Measurements from ENCODE around the gene NEDD4L. TPM values are rescaled to one million over a fixed set of nuclear protein-coding genes. Genes with fewer than 3 reads are reported as not detected.

NEDD4L gene
- total RNA-seq, 4 donors from 2014 or later = 22.7 to 39.9 (median 34.7) TPM

DNA sequence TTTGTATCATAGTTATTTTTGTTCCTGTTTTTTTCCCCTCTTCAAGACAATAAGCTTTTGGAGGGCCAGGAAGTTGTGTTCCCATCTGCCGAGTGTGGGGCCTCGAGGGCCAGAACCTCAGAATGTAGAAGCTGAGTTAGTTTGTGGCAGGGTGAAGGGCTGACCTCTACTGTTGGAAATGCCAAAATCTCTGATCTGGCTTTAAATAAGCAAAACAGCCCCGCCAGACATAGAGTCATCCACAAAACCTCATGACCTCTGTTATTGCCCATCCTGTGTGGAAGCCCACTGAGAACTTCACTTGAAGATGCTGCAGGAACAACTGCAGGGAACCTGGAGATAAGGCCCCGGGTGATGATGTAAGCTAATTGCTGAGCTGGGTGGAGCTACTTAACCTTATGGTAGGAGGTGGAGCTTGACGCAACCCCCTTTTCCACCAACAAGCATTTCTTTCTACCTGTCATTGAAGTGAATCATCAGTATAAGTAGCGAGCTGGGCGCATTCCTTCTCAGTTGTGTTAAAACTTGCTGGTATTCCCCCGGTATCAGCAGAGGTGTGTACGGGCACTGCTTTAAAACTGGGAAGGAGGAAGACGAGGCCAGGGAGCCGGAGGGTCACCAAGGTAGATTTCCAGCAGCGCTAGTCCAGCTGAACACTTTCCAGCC is 177.2 kb downstream of the NEDD4L start:
- Histone ChIP-seq H3K4me3 (peak overlapping the region in 2 of 4 donors; percentile 11 to 14), H3K27ac (replicated peaks in 1 of 4) (peak overlapping the region in 3 of 4 donors; percentile 14 to 40 (median 16)), H3K4me1 (peaks cover 16 to 43% (median 29%) of the 10 kb centered on the region in 4 donors), H3K9me3 (no peaks in the 10 kb centered on the region), H3K27me3 (no peaks in the 10 kb centered on the region), H3K36me3 (no peaks in the 10 kb centered on the region)
- intact Hi-C loops (cut with DNase I) = no loop called here
- WGBS = 90% methylated on average over 12 of the region's 12 CpGs
- peak; percentile 72 for DNase-seq (ENCODE audit: extremely low spot score)
- TF ChIP-seq POLR2A (IDR thresholded peaks at IDR 0.05; ENCODE audit: low read depth) (no peak), POLR2AphosphoS5 (IDR thresholded peaks at IDR 0.05) (peak in 1 of 2 donors; percentile 44)

DNA sequence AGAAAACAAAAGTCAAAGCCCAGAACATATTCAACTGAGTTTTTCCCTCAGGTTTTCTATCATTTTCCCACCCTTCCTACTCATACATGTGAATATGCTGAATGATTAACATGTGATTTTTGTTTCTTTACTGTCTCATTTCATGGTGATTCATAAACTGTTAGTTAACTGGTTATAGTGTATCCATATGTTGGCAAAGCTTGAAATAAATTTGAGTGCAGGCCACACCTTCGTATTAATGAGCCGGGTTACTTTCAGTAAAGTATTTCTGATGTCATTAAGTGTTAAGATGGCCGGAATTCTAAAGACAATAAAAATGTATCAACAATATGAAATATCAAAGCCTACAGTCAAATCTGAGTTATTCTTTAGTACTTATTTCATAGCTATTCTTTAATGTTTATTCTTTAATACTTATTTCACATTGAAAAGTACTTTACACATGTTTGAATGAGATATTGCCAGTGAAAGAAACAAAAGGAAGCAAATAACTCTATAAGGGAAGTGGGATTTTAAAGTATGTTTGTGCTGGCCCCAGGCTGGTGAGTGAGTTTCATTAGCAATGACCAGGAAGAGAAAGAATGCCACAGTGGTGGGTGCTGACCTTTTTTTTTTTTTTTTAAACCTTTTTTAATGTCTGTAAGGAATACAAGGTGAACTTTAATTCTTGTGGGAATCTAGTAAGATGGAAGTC is 178.6 kb downstream of the NEDD4L start:
- intact Hi-C loops (cut with DNase I) = no loop called here
- peak overlapping the region in 2 of 4 donors; percentile 16 to 40 for H3K27ac ChIP-seq (replicated peaks in 1 of 4)
- no peaks in the 10 kb centered on the region for H3K36me3 ChIP-seq
- peaks cover 16 to 53% (median 25%) of the 10 kb centered on the region in 4 donors for H3K4me1 ChIP-seq
- WGBS = 72% methylated on average over 3 of the region's 3 CpGs
- TF ChIP-seq, protein P1, sequence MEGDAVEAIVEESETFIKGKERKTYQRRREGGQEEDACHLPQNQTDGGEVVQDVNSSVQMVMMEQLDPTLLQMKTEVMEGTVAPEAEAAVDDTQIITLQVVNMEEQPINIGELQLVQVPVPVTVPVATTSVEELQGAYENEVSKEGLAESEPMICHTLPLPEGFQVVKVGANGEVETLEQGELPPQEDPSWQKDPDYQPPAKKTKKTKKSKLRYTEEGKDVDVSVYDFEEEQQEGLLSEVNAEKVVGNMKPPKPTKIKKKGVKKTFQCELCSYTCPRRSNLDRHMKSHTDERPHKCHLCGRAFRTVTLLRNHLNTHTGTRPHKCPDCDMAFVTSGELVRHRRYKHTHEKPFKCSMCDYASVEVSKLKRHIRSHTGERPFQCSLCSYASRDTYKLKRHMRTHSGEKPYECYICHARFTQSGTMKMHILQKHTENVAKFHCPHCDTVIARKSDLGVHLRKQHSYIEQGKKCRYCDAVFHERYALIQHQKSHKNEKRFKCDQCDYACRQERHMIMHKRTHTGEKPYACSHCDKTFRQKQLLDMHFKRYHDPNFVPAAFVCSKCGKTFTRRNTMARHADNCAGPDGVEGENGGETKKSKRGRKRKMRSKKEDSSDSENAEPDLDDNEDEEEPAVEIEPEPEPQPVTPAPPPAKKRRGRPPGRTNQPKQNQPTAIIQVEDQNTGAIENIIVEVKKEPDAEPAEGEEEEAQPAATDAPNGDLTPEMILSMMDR (IDR thresholded peaks at IDR 0.05) = no peak
- TF ChIP-seq POLR2AphosphoS5 (IDR thresholded peaks at IDR 0.05) (no peak), EP300 (IDR thresholded peaks at IDR 0.05) (no peak), POLR2A (IDR thresholded peaks at IDR 0.05; ENCODE audit: low read depth) (no peak)
- peak overlapping the region in 1 of 4 donors; percentile 11 for H3K4me3 ChIP-seq
- H3K9me3 ChIP-seq = no peaks in the 10 kb centered on the region
- no peaks in the 10 kb centered on the region for H3K27me3 ChIP-seq
- DNase-seq (ENCODE audit: extremely low spot score) = no peak

DNA sequence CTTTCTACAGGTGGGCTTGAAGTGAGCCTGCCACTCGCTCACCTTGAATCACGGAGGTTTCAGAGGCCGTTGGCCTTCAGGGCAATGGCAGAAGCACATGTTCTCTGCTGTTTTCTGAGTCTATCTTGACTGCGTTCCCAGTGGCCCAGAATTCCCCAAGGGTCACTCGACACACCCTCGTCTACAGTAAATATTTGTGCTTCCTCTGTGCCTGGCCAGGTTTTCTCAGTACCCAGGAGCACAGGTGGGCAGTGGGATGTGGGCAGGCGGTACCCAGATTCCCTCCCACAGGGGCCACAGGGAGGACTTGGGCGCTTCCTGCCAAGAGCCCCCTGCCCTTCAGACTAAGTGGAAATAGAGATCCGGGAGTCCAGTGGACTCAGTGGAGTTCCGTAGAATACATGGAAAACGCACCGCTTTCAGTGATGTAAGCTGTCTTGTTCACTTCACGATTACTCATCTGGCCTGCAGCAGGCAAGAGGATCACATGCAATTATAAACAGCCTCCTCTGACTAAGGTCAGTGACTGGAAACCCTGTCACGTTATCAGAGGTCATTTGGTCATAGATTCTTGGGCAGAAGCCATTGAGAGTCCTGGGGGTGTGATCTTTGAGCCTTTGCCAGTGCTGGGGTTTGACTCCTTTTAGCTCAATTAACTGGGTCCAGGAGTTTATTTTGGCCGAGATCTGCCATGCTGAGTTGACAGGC is 179.8 kb downstream of the NEDD4L start:
- Histone ChIP-seq H3K27me3 (no peaks in the 10 kb centered on the region), H3K9me3 (no peaks in the 10 kb centered on the region), H3K36me3 (no peaks in the 10 kb centered on the region), H3K27ac (replicated peaks in 1 of 4) (peak overlapping the region; percentile 59 to 72 (median 64)), H3K4me1 (peaks cover 16 to 44% (median 22%) of the 10 kb centered on the region in 4 donors), H3K4me3 (peak overlapping the region in 1 of 4 donors; percentile 24)
- 74% methylated on average over 15 of the region's 15 CpGs for WGBS
- DNase-seq (ENCODE audit: extremely low spot score) = peak; percentile 90
- intact Hi-C loops (cut with DNase I) = no loop called here
- TF ChIP-seq POLR2A (IDR thresholded peaks at IDR 0.05; ENCODE audit: low read depth) = no peak
- TF ChIP-seq POLR2AphosphoS5 (IDR thresholded peaks at IDR 0.05) = peak; percentile 64 to 65
- TF ChIP-seq, protein P1 (IDR thresholded peaks at IDR 0.05) = no peak
- no peak for TF ChIP-seq EP300 (IDR thresholded peaks at IDR 0.05)

DNA sequence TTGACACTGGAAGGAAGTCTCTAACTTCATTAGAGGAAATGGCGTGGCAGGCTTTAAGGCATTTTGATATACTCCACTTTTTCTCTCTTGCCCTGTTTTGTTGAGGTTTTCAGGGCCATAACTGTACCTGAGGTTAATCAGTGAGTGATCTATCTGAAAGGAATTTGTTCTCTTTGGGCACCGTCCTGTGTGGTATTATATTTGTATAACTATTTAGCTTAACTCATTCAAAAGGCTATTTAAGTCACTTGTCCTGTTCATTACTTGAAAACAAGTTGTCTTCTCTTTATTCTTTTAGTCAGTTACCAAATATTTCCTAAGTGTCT is 180.4 kb downstream of the NEDD4L start:
- no peak for DNase-seq (ENCODE audit: extremely low spot score)
- TF ChIP-seq, protein P1 (IDR thresholded peaks at IDR 0.05) = no peak
- TF ChIP-seq POLR2AphosphoS5 (IDR thresholded peaks at IDR 0.05) = no peak
- TF ChIP-seq EP300 (IDR thresholded peaks at IDR 0.05) = no peak
- no peak for TF ChIP-seq POLR2A (IDR thresholded peaks at IDR 0.05; ENCODE audit: low read depth)
- Histone ChIP-seq H3K9me3 (no peaks in the 10 kb centered on the region), H3K36me3 (no peaks in the 10 kb centered on the region), H3K4me3 (peak overlapping the region in 1 of 4 donors; percentile 24), H3K27me3 (no peaks in the 10 kb centered on the region), H3K4me1 (peaks cover 16 to 44% (median 22%) of the 10 kb centered on the region in 4 donors), H3K27ac (replicated peaks in 1 of 4) (peak overlapping the region; percentile 59 to 72 (median 64))
- intact Hi-C loops (cut with DNase I) = no loop called here
- 52% methylated on average over 2 of the region's 2 CpGs for WGBS

DNA sequence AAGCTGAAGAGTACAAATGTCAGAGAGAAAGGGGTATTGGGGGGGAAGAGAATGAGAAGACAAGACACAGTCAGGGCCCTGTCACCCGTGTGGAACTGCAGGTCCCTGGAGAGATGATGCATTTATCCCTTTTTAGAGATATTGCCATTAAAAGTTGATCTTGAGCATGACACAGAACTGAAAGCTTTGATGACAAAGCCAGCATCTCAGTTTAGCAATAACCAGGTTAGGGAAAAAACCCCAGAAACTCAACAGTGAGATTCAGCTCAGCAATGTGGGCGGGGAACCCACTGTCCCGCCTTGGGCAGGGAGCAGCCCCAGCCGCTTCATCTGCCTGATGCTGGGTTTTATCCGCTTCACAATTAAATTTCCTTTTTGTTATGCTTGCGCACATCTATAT is 181.1 kb downstream of the NEDD4L start:
- 97% methylated on average over 6 of the region's 6 CpGs for WGBS
- Histone ChIP-seq H3K9me3 (no peaks in the 10 kb centered on the region), H3K27ac (replicated peaks in 1 of 4) (peak overlapping the region in 2 of 4 donors; percentile 61 to 72), H3K4me3 (no peak overlapping the region), H3K4me1 (peaks cover 16 to 44% (median 22%) of the 10 kb centered on the region in 4 donors), H3K27me3 (no peaks in the 10 kb centered on the region), H3K36me3 (no peaks in the 10 kb centered on the region)
- intact Hi-C loops (cut with DNase I) = no loop called here
- peak; percentile 82 for DNase-seq (ENCODE audit: extremely low spot score)
- TF ChIP-seq, protein P1 (IDR thresholded peaks at IDR 0.05) = no peak
- TF ChIP-seq POLR2A (IDR thresholded peaks at IDR 0.05; ENCODE audit: low read depth) (no peak), POLR2AphosphoS5 (IDR thresholded peaks at IDR 0.05) (no peak), EP300 (IDR thresholded peaks at IDR 0.05) (no peak)

Measured in esophagus muscularis mucosa (tissue), 4 donors.